COLO668 (cell line): ENCODE data around the gene PDE4D.
"Not testable (repeated sequence)": the region's sequence is repeated elsewhere in the genome, so short reads cannot be mapped to it uniquely, and the experiment has no call there.

Source experiments
- DNase-seq: peaks from one replicate; lab custom pipeline; 2025; ENCODE audit not compliant: unreplicated experiment; lab: John Stamatoyannopoulos, UW

The PDE4D gene

DNA sequence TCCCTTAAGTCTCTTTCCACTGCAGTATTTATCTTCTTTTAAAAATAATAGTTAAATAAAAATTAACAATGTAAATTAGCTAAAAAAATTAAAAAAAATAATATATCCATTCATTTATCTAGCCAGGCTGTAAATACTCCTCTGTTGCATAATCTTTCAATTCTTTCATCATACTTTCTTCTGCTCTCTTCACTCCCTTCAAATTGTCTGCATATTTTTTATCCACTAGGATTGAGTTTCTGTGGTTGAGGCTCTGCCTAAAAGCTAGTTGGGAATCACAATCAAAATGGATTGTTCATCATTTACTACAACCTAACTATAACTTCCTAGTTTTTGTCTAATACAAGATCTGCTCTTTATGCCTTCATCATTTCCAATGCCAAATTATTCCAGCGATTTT, 182.2 kb downstream of the PDE4D start:
- no peak for DNase-seq

DNA sequence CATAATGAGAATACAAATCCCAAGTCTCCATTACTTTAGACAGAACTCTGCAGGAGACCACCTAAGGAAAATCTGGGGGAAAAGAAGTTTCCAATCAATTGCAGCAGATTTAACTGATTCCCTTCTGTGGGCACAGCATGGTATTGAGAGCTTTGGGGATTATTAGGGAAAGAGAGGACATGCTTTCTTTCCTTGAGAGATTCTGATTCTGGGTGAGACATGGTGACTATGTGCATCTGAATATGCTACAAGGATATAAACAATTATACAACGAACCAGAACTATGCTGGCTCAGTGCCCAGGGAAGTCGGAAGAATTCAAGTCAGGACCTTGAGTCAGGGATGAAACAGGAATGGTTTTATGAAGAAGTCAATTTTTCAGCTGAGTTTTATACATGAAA, 183.7 kb downstream of the PDE4D start:
- no peak for DNase-seq

DNA sequence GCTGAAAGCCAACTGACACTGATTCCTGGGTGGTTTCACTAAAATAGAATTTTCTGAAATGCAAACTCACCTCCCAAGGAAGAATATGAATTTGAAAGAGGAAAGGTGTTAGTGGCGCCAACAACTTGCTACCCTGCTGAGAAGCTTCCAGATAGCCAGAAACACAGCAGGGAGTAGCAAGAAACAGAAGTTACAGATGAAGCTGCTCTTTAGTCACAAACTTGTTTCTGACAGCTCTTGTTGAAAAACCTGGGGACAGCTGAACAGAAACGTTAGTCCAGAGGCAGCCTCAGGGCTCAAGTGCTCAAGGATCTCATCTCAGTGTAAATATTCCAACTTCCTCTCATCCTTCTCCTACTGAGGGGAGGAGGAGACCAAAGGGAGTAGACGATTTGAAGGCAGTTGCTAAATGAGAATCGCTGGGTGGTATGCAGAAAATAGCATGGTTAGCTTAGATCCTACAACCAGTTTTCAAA, 184.1 kb downstream of the PDE4D start:
- DNase-seq, result no peak

DNA sequence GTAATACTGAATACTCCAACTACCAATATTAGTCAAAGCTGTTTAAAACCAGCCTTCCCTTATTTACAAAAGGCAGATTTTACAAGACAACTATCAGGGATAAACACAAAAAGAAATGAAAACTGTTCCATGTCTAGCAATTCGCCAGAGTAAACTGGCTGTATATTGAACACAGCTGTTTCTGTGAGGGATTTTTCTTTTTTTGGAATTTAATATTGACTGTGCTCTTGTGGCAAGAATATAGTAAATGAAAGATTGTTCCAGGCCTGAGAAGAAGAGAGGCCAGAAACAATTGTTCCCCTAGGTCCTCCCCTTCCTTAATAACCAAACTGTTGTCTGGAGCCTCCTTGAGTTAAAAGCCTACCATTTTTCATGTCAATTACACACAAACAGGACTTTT, 188.6 kb downstream of the PDE4D start:
- no peak for DNase-seq

DNA sequence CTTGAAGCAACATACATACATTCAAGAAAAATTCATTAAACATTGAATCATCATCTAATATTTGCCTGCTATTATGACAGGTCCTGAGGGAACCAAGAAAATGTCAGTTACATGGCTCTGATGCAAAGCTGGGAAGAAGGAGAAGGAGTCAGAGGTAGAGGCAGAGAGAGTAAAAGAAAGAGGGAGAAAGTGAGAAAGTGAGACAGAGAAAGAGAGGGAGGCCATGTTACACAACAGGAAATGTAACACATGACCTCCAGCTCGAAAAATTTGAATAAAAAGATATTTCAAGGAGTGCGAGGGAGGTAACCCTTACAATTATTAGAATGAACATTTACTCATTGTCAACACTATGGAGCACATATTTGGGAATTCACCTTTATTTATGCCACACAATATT, 189.7 kb downstream of the PDE4D start:
- DNase-seq, result no peak

DNA sequence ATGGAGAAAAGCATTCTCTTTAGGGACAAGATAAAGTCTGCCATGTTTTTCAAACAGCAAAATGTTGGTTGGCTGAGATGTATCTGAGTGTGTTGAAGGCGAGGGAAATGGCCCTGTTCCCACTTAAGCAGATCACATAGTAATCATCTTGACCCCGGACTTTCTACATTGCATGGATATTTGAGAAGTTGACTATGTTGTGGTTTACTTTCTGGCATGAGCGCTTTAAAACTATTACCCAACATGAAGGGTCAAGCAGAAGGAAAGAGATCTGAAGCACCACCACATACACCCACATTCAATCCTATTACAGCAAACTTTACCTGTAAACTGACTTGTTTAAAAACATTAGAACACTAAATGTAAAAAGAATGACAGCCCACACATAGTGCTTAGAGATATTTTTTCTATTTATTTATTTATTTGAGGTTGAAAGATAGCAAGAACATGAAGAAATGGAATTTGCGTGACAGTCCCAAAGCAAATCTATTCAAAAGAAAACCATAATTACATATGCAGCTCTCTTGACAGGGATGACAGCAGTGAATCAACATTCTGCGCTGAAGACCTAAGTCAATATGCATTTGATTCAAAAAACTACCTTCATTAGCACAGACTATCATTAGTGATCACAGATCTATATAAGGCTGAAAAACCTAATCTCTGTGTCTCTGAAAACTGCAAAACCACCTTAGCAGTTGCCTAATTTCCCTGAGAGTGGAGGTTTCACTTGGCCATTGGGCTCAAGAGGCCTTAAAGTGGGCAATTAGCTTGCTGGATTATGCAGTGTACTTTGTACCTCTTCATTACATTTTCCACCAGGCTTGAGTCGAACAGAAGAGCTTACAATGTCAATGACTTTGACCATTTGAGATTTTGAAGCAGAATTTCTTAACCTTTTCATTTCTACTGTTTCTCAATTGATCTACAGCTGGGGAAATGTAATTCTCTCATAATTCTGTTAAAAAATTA, 195.0 kb downstream of the PDE4D start:
- no peak for DNase-seq

DNA sequence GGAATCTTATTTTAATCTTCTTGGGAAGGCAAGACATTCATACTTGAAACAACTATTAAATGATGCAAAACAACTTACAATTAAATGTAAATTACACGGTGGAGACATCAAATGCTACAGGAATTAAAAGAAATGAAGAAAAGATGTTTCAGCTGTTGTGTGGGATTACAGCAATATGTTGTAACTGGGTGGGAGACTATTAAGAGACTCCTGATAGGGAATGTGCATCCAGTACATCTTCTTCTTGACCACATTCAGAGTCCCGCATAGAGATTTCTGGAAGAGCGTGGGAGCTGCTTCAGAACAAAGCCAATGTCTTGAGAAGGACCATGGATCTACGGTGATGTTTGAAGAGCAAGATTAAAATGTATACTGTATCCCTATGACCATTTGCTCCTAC, 199.1 kb downstream of the PDE4D start:
- DNase-seq, result no peak

DNA sequence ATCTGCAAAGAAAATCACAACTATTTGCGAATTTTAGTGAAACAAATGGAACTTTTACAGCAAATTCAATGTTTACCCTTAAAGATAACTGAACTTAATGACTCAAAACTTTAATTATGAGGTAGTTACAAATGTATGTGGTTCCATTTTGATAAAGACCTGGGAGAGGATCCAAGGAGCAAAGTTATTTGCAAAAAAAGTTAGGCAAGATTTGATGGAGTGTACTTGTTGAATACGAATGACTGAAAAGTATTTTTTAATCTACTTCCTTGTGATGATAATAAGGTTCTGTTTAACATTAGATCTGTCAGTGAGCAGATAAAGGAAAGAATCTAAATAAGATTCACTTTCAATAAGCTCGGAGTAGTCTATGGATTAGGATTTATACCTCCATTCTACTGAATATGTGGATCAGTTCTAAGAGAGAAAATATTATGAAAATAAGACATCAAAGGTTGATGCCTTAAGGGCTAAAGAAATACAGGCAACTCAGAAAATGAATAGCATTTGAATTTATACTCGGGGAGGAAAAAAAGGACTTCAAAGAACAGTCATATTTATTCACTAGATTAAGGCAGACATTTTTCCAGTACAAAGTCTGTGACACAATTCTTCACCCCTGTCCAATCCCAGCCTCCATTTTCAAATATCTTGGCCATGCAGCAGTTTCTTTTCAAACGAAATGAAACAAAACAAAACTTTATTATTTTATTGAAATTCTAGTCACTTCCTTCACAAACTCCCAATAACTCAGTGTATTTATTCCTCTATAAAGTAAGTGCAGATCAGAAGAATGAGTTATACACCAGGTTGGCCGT, 199.8 kb downstream of the PDE4D start:
- no peak for DNase-seq

DNA sequence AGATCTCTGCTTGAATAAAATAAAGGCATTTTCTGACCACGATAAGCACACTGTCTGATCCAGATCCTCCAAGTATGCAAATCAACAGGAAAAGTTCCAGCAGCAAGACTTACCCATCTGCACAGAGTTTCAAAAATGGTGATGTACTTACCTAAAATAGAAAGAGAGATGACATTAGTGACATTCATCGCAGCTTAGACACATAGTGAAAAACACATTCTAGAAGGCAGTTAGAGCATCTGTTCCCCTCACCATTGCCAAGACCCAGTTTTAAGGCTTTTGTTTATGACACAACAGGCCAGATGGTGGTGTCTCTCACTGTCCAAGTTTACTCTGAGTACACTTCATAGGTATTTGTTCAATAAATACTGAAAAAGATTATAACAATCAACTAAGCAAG, 207.7 kb downstream of the PDE4D start:
- DNase-seq, result no peak

DNA sequence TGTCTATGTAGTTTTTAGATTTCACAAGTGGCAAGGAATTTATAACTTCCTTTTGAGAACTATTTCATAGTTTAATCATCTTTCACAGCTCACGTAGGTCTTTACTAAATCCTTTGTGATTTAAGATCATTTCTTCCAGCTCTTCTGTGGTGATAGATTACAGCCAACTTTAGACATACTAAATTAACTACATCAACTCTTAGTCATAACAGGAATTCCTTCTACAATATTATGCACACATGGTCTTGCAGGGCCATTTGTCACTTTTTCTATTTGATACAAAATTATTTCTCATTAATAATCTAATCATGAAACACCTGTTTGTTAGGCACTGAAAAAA, 208.4 kb downstream of the PDE4D start:
- no peak for DNase-seq

DNA sequence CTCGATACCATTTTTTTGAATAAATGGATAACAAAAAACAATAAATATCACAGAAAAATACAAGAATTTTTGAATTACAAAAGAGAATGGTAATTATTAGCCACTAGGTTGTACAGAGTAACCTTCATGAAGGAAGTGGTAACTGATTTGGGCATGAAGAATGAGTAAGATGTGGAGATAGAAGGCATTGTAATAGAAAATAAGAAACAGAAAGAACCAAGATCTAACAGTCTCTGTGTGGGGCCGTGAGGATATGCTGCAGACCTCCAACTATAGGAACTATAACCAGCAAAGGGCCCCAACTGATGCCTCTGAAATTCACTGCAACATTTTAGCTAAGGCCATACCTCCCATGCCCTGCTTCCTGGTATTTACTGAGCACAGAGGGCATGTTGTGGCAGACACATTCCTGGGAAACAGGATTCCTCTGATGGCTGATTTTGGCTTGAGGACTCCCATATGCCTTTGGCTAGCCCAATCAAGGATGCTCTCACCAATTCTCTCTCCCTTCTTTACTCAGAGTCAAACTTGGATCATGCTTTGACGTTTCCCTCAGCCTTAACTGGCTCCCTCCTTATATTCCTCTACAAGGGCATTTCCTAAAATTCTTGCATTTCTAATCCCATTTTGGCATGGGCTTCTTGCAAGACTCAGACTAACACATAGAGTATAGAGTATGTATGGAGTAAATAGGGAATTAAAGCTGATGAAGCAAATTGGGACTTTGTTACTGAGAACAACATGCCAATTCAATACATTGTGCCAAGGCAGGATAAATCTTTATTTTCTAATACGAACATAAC, 208.9 kb downstream of the PDE4D start:
- DNase-seq, result no peak

DNA sequence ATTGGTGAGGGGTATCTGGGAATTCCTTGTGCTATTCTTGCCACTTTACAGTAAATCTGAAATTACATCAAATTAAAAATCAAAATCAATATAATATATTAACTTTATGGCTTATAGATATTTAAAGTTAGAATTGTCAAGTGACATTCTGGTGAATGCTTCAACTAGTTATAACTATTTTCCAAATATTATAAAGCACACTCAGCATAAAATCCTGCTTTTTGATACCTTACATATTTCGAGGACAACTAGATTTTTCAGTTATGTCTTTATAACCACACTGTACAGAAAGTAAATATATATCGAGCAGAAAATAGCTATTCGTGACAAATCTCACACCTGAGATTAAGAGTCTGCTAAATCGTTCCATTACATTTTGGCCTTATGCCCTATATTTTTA, 210.2 kb downstream of the PDE4D start:
- no peak for DNase-seq

DNA sequence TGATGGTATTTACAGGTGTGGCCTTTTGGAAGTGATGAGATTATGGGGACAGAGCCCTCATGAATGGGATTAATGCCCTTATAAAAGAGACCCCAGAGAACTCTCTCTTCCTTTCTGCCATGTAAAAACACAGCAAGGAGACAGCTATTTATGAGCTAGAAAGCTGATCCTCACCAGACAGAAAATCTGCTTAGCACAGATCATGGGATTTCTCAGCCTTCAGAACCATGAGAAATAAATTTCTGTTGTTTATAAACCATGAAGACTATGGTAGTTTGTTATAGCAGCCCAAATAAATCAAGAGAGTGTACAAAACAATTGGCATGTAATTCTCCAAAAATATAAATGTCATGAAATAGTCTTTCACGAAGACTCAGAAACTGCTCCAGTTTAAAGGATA, 211.0 kb downstream of the PDE4D start:
- no peak for DNase-seq

DNA sequence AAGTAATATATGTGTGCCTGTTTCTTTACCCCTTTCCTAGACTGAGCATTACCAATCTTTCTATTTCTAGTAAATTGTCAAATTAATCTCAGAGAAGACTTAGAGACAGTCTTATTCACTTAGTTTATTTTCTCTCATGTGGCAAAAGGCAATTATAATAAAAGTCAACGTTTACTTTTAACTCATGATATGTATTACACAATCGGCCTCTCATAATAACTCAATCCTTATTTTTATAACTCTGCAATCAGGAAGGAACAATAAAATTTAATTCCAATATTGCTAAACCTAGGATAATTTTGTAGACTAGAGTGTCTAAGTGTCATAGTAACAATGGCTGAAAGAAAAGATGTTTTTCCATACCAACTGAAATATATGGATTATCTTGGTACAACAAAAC, 214.6 kb downstream of the PDE4D start:
- no peak for DNase-seq

DNA sequence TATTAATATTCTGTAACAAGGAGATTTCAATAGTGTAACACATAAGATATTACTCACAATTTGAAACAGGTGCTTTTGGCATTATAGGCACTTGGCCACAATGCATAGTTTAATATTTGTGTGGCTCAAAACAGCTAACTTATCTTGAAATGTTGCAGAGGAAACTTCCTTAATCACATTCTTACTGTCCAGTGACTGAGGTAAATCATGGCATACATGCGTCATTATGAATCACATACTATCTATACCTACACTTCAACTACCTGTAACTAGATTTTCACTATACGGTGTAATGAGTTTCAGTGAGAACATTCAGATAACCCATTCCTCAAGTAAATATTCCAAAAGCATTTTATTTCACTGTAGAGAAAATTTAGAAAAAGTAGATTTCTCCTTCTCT, 218.8 kb downstream of the PDE4D start:
- no peak for DNase-seq

DNA sequence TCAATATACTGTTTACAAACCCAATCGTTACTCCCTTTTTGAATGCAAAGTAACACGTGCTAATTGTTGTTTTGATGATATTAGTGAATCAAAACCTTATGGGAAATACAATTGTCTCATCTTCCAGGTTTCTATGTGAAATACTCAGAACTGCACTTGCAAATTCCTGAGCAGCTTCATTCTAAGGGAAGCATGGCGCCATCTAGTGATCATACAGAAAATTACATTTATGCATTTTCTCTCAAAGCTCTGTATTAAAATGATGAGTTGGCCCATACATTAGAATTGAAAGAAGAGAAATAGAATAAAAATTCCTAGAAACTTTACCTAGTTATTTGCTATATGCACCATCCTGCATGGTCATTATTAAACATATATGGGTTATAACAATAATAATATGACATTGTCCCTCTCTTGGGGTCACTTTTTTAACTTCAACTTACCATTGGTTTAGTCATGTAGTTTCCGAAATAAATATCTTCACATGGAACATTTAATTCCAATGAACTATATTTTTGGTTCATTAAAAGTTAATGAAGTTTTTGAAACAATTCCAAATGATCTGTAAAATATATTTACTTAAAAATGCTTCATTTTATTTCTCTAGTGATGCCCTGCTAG, 220.0 kb downstream of the PDE4D start:
- DNase-seq, result no peak

DNA sequence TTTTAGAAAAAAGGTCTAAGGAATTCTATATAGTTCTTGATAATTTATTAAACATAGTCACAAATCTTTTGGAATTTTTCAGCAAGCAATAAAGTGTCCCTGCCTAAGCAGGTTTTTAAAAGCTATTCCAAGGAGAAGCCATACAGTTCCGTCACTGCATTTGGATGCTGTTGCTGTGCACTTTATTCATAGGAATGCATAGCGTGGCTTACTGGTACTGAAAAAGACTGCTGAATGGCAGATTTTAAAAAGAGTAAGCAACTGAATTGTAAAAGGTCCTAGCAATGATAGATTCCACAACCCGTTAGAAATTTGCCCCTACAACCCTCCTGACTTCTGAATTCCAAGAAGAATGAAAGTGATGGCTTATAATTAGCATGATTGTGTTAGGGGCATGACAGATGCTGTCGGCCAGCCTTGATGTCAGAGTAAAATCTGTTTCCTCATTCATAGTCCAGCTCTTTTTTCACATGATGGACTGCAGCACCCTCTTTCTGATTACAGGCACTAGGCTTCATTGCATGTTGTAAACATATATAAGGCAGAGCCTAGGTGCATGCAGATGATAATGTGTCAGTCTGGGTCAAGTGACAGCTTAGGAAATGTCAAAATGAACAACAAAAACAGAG, 227.0 kb downstream of the PDE4D start:
- DNase-seq, result no peak

DNA sequence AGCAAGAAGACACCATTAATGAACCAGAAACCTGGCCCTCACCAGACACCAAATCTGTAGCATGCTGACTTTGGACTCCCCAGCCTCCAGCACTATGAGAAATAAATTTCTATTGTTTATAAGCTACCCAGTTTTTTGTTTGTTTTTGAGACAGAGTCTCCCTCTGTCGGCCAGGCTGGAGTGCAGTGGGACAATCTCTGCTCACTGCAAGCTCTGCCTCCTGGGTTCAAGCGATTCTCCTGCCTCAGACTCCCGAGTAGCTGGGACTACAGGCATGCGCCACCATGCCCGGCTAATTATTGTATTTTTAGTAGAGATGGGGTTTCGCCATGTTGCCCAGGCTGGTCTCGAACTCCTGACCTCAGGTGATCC, 227.7 kb downstream of the PDE4D start:
- DNase-seq, result not testable (repeated sequence)

DNA sequence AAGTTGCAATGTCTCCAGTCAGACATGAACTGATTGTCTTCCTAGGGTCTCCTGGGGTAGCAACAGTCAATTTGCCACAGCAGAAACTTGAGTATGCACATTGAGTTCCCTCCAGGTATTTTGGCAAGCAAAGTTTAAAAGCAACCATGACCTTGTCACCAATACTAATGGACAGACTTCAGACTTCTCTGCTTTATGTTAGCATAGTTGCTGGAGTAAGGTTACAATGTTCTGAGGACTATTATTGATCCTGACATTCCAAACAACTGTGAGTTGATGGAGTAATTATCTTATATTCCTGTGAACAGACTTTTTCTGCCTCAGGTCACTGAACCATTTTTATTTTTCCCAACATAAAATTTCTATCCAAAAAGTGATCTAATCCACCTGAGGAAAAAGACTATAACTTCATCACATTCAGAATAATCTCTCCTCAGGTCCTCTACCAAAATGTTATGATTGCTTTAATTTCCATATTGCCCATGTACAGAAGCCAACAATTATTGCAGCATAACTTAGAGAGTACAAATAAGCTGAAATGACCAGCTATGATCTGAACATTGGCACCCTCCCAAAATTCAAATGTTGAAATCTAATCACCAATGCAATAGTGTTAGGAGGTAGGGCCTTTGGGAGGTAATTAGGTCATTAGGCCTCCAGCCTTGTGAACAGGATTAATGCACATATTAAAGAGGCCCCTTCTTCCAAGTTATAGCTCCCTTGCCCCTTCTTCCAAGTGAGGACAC, 228.3 kb downstream of the PDE4D start:
- DNase-seq, result no peak
